Activated effector memory CD4-positive, alpha-beta T cell treated with Interleukin-2 at 50 U/mL for 16 hours (primary cell): ENCODE data around the gene ARRDC4.
"Not testable (repeated sequence)": the region's sequence is repeated elsewhere in the genome, so short reads cannot be mapped to it uniquely, and the experiment has no call there.

Source experiments
- DNase-seq: peaks from one replicate; pipeline ENCODE4 v3.0.0-alpha.2; 2020

The ARRDC4 gene

DNA sequence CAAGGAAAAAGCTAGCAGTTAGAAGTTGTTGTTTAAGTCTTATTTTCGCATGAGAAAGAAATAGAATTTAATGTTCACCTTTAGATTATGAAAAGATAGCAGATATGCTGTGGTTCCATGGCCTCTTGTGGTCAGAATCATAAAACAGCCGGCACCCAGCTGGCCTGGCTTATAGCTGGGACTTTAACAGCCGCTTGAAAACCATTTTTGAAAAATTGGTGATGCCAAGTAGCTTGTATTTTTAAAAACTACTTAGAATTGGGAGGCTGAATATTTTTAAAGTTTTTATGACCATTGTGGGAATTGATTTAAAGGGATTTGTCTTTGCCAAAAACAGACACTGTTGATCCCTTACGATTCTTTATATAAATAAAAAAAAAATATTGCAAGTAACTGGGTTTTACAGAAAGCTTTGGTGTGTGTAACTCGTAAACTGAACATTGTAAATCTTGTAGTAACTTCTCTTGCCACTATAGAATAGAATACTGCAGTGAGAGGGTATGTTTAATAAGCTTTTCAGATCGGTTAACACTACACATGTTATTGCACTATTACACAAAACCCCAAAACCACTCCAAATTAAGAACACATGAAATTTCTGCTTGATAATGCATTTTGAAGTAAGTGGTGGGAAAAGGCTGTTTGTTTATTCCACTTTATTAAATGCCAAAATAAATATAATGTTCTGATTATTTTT, 6.6 kb downstream of the ARRDC4 start:
- no peak for DNase-seq

DNA sequence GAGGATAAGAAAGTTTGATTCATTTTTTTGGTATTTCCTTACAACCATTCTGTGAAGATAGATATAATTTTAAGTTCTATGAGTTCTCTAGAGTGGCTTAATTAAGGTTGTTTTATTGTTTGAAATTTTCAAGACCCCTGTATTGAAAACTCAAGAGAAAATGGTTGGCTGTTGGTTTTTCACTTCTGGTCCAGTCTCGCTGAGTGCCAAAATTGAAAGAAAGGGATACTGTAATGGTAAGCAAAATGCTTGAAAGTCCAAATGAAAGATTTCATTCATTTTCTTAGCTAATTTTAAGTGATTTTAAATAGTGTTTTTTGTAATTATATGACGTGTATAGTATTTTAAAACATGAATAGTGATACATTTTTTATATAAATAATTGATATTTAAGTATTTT, 7.4 kb downstream of the ARRDC4 start:
- DNase-seq, result no peak

DNA sequence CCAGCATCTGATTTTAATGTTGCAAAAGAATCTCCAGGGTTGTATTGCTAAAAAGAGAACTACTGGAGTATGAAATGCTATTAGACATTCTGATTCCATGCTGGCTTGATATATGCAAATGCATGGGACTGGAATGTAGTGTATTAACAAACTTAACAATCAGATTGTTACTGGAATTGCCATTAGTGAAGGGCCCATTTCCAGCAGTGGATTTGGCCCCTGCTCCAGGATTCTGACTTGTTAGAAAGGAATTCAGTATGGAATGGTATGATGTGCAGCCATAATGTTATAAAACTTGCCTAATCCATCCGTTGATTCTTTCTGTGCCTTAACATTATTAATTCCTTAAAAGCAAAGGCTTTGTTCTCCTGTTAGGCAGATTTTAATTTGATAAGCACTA, 7.9 kb downstream of the ARRDC4 start:
- DNase-seq, result no peak

DNA sequence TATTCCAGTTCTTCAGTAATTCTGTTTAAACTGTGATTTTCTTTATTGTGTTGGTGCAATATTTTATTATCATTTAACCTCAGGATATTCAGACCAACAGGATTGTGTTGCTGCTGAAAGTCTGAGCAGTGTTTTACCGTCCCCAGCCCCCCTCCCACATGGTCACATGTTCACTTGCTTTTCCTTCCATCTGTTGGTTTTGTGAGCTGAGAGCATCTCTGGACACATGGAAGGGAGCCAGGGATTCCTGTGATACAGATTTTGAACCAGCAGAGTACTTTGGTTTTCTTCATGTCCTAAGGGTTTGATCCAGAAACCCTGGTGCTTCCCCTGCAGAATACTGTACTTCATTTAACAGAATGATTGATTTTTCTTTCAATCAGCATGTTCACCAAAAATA, 11.9 kb downstream of the ARRDC4 start:
- no peak for DNase-seq

DNA sequence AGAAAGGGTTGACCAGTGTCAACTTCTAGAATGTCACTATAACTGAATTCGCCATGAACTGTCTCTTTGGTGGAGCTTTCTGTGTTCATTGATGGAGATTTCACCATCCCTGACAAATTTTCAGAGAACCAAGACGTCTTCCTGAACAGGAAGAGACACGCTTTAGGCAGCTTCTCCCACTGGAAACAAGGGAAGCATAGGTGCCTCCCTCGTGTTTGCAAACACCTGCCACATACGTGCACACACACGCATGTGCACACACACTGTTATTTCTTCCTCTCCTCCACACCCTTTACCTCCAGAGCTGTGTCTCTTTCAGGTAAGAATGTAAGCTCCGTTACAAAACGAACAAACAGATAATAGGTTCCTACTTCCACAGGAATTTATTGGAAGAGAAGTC, 15.6 kb downstream of the ARRDC4 start:
- DNase-seq, result no peak

DNA sequence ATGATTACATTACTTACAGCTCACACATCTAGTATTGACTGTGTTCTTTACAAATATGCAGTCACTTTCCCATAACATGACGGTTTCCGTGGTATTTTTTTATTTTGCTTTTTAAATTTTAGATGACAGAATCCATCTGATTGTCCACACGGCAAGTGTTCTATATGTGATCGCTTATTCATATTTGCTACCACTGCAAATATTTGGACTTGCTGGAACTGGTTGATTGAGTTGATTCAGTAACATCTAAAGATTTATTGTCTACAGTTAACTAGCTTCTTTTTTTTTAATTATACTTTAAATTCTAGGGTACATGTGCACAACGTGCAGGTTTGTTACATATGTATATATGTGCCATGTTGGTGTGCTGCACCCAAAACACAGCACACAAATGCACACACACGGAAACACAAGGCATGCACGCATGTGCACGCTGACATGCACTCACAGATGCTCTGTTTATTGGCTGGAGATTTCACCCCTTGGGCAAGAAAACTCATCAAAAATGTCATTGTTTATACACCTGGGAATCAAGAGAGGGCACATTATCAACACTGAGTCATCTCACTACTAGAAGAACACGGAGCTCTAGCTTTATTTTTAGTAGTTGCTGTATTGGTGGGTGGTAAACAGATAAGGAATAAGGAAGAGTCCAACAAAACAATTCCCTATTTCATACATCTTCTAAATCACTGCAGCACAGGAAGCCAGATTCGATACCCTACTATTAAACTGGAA, 16.4 kb downstream of the ARRDC4 start:
- no peak for DNase-seq

DNA sequence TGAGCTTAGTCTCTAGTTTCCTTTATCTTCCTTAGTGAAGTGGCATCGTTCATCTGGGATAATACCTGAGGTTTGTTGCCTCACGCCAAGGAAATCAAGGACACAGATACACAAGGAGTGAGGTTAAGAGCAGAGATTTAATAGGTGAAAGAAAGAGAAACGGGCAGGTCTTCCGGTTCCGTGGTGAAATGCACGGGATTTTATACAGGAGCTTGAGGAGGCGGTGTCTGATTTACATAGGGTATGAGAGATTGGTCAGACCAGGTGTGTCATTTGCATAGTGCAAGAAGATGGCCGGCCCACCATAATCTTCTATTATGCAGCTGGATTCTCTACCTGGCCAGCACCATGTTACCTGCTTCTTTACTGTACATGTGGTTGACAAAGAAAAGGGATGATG, 17.2 kb downstream of the ARRDC4 start:
- DNase-seq, result no peak

DNA sequence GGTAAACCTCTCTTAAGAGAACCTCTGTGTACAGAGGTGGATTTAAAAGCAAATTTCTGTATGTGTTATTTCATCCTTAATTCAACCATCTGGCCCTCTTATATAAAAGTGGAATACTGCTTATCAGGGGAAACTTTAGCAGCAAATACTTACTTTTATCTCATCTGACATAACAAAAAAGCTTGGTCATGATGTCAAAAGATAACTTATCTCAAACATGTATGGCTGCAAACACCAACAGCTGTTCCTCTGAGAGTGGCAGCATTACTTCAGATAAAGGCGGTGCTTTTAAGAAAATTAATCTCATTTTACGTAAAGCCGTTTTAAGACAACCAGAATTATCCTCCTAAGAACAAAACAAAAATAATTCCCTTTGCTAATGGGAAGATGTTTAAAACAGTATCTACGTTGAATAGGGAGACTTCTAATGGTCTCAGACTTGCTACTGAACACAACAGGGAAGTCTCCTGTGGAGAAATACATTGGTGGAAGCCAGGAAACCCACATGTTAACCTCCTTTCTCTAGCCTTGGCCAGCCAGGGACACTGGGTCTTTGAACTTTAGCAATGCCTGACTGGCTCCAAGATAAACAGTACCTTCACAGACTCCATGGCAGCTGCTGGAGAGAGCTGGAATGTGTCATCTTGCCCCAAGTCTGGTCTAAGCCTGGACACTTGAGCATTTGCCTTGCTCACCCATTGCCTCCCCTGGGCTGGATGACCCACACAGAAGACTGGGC, 18.1 kb downstream of the ARRDC4 start:
- no peak for DNase-seq

DNA sequence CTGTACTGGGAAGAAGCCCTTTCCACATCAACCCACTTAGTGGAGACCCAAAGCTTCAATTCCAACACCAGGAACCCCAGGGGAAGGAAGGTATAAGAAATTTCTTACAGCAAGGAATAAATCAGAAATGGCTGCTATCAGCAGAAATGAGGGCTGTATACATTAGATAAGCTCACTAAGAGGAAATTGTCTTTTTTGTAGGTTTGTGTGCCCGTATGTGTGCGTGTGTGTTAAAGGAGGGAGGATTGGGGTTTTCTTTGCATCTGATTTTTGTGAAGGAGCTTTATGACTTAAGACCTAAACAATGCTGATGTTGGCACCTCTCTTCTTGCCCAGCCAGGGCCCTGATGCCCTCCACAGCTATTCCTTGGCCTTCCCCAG, 18.6 kb downstream of the ARRDC4 start:
- no peak for DNase-seq

DNA sequence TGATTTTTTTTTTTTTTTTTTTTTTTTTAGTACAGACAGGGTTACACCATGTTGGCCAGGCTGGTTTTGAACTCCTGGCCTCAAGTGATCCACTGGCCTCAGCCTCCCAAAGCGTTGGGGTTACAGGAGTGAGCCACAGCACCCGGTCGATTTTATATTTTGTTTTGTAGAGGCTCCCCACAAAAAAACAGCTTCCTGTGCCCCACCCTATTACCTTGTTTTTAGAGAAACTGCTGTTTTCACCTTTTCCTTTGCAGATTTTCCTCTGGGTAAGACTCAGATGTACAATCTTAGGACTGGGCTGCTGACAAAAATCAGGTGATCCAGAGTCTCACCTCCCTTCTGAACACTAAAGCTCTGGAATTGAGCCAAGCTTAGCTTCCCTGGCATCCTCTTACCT, 20.6 kb downstream of the ARRDC4 start:
- DNase-seq, result no peak

DNA sequence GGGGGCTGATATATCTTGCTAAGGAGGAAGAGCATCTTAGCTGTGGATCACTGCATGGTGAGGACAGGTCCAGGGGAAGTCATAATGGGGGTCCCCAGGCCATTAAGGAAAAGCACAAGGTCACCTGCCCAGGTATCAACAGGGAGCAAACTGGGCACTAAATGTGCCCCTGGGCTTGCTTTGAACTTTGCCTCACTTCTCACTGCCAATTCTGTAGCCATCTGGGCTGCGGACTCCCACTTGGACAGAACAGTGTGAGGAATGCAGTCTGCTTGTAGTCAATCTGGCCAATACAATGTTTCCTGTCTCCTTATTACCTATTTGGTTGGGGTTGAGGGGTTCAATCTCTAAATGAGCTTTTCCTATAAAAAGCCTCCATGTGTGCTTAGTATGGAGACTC, 21.3 kb downstream of the ARRDC4 start:
- DNase-seq, result no peak

DNA sequence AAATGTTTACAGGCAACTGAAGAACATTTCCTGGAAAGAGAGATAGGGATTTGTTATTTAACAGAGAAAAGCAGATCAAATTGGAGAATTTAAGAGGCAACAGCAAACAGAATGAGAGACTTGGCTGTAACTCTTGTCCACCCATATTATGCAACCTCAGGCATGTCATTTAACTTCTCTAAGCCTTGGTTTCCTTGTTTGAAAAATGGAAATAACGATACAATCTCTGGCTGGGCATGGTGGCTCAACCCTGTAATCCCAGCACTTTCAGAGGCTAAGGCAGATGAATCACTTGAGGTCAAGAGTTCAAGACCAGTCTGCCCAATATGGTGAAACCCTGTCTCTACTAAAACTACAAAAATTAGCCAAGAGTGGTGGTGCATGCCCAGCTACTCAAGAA, 23.7 kb downstream of the ARRDC4 start:
- no peak for DNase-seq

DNA sequence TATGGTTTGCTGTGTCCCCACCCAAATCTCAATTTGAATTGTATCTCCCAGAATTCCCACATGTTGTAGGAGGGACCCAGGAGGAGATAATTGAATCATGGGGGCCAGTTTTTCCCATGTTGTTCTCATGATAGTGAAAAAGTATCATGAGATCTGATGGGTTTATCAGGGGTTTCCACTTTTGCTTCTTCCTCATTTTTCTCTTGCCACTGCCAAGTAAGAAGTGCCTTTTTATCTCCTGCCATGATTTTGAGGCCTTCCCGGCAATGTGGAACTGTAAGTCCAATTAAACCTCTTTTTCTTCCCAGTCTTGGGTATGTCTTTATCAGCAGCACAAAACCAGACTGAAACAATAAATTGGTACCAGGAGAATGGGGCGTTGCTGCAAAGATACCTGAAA, 25.5 kb downstream of the ARRDC4 start:
- DNase-seq, result not testable (repeated sequence)

DNA sequence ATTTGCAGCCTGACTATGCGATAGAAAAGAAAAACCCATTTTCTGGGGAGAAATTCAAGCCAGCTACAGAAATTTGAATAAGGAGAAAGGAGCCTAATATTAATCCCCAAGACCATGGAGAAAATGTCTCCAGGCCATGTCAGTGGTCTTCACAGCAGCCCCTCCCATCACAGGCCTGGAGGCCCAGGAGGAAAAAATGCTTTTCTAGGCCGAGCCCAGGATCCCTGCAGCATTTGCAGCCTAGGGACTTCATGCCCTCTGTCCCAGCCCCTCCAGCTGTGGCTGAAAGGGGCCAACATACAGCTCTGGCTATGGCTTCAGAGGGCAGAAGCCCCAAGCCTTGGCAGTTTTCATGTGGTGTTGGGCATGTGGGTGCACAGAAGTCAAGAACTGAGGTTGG, 26.3 kb downstream of the ARRDC4 start:
- DNase-seq, result no peak

DNA sequence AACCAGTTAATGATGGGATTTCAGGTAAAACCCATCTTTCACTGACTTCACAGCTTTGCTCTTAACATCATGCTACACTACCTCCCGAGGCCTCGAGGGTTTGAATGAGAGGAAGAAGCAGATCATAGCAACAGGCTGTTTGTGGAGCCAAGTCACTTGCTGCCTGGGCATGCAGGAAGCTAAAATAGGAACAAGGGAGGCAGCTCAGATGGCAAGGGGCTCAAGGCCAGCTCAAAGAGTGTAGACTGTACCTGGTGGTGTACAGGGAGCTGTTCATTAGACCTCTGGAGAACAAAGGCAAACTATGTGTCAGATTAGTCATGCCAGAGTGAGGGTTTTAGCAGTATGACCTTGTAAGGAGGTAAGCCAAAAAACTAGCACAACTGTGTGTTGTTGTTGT, 28.8 kb downstream of the ARRDC4 start:
- DNase-seq, result no peak

DNA sequence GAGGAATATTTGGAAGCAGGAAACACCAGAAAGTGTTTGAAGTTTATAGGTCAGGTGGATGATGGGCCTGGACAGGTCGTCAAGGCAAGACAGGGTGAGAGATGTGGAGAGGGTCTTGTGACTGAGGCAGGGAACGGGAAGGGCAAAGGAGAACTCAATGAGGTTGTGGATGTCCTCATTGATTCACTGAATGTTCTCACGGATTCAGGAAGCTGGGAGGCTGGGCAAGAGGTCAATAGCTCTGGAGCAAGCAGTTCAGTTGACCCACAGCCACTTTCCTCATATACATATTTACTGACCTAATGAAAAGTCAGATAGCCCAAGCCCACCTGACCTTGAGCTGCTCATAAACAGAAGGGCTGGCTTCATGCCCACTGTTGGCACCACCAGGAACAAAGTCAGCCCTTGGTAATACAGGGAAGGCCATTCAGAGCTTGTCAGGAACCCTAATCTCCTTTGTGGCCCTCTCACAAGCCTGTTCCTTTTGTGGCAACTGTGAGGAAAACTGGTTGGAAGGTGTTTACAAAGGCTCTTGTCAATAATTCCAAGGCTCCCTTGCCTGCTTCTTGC, 31.6 kb downstream of the ARRDC4 start:
- no peak for DNase-seq

DNA sequence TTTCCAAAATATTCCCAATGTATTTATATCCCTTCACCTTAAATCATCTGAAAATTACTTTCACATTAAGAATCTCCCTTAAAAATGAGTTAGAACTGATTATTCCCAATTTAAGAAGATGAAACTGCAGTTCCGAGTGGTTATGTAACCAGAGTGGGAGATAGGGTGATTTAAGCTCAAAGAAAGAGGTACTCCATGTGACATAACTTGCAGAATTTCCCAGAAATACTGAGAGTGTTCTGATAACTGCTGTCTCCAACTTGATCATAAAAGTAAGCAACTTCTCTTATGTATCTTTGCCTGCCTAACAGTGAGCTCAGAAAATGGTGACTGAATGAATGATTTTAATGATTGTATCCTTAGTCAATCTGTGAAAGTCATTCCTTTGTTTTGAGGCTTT, 32.3 kb downstream of the ARRDC4 start:
- DNase-seq, result no peak

DNA sequence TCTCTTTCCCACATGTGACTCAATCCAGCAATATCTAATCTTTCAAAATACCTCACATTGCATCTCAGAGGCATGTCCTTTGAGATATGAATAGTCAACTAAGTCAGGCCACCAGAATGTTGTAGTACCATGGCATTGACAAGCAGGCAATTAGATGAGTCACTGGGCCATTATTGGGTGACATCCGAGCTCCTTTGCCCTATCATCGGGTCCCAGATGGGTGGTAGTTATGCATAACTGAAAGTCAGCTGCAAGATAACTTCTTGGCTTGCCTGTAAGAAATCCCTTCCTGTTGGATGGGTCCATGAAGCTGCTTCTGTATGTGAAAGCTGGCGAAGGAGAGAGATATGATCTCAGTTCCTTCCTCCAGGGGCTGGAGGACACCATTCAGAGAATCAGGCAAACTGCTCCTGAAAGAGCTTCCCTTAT, 32.8 kb downstream of the ARRDC4 start:
- no peak for DNase-seq

DNA sequence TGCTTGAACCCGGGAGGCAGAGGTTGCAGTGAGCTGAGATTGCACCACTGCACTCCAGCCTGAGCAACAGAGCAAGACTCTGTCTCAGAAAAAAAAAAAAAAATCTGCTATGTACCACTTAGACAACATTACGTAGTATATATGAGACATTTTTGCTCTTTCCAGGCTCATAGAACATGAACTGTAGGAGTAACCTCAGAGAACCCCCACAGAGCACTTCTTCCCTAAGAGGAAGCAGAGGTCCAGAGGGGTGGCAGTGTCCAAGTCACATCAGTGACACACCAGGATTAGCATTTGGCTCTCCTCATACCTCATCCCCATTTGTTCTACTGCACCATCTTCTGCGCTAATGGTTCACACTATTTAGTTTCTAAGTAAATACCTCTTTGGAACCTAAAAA, 33.7 kb downstream of the ARRDC4 start:
- DNase-seq, result no peak

DNA sequence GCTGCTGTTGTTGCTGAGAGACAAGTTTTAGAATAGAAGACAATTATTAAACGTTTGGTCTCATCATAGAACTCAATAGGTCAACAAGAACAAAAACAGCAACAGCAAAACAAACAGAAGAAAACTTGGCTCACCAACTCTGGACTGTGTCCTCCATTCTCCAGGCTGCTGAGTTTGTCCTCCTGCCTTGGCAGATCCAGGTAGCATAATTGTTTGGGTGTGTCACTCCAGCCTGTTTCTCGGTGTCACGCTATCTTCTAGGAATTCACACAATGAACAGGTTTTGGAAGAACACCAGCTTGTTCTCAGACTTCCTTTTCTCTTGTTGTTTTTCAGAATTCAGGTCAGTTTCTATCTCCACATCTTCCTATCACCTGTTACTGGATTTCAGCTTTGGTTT, 34.7 kb downstream of the ARRDC4 start:
- no peak for DNase-seq

DNA sequence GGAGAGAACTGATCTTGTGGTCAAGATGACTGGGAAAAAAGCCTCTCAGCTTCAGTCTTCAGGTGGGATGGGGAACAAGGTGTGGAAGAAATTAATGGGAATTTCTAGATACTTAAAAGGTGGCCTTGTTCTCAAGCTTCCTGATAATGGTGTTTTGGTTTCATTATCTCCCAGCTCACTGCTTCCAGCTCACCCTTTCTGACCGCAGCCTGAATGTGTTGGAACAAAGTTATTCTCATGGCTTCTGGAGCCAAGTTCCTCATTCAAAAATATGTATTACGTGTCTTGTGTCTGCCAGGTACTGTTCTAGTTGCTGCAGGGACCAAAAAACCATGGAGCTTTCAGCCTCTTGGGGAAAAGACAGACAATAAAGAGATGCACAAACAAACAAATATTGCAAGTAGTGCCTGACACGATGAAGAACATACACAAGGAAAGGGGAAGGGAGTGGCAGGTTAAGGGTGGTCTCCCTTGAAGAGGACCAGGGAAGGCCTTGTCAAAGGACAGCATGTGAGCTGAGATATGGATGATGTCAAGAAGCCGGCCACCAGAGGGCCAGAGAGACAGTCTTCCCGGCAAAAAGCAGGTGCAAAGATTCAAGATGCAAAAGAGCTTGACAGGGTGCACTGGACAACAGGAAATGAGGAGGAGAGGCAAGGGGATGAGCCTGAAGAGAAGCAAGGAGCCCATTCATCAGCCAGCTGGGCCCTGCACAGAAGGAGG, 35.5 kb downstream of the ARRDC4 start:
- no peak for DNase-seq

DNA sequence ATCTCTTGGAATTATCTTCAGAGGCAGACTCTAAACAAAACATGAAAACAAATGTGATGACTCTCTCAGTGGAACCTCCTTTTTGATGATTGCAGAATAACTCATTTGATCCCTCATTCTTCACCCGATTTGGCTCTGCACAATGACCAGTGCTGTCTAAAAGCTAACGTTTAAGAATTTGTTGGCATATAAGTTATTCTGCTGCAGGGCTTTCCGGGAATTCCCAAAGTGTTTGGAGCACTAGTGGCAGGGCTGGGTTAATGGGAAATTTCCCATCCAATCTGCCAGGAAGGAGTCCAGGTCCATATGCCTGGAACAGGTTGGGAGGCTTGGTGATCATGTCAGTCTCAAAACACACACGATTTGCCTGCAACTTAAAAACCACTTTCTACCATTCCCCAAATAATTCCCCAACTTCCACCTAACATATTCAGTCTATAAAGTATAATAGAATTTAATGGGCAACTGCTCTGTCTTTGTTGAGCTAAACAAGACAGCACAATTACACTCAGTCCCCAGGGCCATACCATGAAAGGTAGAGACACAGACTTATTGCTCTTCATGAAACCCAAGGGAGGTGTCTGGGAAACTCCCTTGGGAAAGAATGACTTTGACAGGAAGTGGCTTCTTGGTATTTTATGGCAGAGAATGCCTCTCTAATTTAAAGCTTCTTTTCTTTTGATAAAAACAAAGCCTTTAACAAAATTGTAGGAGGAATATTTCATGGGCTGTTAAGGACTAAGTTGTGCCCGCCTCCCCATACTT, 38.0 kb downstream of the ARRDC4 start:
- no peak for DNase-seq
